GM19035 (cell line): ENCODE results near the gene LENG9.

ENCODE experiments used
- ATAC-seq: cut with Tn5 transposase; IDR thresholded peaks from one replicate; pipeline ENCODE4 v1.9.1; 2021; ENCODE audit not compliant: unreplicated experiment

LENG9 gene

GRCh38 chr19:54422136-54422535 is 41.4 kb downstream of the LENG9 start:
- no peak for ATAC-seq

- no peak for ATAC-seq
Measured at GRCh38 chr19:54421521-54421920, 42.1 kb downstream of the LENG9 start.

- no peak for ATAC-seq
Measured at GRCh38 chr19:54421169-54421516, 42.4 kb downstream of the LENG9 start.

DNA sequence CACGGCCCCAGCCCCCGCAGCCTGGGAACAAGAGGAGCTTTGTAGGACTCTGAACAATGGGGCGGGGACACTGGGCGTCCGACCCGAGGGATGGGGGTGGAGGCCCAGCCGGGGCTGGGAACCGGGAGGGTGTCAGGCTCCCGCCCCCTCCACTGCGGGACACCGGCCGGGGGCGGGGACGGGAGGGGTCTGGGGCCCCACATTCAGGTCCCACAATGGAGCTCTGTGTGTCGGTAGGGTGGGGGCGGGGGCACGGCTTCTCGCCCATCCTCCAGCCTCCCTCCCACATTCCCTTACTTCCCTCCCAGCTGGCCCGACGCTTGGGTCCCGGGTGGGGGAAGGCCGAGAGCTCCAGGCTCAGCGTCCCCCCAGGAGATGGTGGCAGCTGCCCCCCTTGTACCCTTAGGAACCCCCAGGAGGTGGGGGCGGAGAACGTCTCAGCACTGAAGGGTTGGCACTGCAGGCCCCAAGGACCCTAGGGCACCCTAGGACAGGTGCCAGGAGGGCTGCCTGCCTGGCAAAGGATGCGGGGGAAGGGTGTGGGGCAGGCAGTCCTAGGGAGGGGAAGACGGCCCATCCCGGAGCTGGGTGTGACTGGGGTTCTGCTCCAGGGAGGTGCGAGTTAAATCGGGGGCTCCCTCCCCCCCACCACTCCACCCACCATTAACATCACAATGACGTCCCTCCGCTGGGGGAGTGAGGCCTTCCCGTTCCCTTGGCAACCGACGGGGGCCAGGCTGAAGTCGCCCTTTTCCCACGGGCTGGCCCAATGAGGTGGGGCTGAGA is 43.0 kb downstream of the LENG9 start:
- no peak for ATAC-seq

DNA sequence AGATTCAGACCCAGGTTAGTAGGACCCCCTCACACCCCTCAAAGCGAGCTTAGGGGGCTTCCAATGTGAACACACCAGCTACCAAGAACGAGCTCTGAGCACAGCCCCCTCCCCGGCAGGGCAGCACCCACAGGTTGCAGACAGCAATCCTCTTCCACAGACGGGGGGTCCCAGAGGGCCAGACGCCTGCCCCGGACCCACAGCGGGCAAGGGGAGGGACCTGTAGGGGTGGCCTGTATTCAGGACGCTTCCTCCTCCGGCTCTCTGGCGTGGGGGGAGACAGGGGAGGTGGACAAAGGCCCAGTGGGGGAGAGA is 43.6 kb downstream of the LENG9 start:
- no peak for ATAC-seq

GRCh38 chr19:54418930-54419800 is 44.4 kb downstream of the LENG9 start:
- ATAC-seq: no peak

GRCh38 chr19:54418030-54418929 is 45.3 kb downstream of the LENG9 start:
- no peak for ATAC-seq

GRCh38 chr19:54416695-54417491 is 46.7 kb downstream of the LENG9 start:
- no peak for ATAC-seq

DNA sequence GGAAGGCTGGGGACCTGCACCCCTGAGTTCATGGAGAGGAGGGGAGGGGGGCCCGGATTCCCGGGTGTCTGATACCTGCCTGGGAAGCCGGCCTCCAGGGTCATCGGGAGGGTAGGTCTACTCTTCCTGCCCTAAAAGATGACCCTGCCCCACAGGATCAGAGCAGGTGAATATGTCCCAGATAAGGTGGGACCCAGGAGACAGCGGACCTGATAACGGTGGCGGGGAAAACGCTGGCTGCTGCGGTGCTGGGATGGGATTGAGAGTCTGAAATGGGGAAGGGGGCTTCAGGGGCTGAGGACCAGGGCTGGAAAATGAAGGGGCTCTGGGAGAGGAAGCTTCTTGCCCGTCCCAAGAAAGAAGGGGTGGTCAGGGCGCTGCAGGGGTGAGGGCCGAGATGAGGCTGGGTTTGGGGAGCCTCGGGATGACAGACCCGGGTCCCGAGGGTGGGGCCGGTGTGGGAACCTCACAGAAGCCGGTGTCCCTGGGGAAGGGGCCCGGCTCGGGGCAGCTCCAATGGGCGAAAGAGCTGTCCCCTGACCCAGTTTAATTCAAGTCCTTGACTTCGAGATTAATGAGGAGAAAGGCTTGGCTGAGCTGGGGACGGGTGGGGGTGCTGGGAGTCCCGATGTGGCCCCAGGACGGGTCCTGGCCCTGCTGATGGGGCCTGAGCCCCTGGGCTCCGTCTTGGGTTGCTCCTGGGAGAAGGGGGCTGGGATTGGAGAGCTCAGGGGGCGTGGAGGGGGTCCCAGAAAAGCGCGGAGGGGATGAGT is 47.5 kb downstream of the LENG9 start:
- no peak for ATAC-seq

DNA sequence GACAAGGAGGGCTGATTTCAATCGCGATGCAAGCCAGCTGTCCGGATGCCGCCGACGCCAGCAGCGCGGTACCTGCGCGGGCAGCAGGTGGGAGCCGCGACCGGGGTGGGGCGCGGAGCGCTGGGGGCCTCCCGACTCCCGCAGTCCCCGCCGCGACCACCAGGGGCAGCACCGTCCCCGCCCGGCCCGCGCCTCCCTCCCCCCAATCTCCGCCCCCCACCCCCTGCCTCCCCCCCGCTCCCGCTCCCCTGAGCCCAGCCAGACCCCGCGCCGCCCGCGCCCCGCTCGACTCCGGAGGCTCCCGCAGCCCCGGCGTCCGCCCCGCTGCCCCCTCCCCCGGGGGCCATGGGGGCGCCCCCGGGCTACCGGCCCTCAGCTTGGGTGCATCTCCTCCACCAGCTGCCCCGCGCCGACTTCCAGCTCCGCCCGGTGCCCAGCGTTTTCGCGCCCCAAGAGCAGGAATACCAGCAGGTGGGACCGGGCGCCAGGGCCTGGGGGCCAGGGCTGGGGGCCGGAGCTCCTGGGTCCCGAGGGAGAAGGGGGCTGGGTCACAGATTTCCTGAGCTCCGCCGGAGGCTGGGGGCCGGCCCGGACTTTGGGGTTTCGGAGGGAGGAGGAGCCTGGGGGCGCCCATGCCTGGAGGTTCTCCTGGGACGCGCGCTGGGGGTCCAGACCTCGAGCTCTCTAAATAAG is 48.2 kb downstream of the LENG9 start, which contains the start of gene TTYH1:
TSS of gene TTYH1 (plus strand) at position 257 of the 693 bp plus-strand sequence. CDS start at position 346, 89 bp downstream.
- ATAC-seq: no peak

GRCh38 chr19:54414156-54414555 is 49.4 kb downstream of the LENG9 start:
- ATAC-seq: no peak

DNA sequence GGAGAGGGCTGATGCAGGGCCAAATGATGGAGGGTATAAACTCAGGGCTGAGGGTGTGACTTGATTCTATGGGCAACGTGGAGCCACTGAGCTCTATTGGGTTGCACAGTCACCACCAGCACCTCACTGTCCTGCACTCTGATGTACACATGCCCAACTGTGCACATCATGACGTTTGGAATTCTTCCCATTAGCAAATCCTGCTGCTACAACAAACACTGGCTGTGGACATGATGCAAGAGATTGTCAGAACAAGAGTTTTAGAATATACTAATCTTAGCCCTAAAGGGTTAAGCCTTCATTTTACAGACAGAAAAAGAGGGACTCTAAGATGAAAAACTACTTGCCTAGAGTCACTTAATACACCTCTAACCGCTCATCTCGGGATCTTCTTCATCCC is 50.7 kb downstream of the LENG9 start:
- ATAC-seq: no peak
